Measurements from ENCODE around the gene CDH4. TPM values are rescaled to one million over a fixed set of nuclear protein-coding genes. Genes with fewer than 3 reads are reported as not detected.

CDH4 gene
- total RNA-seq, 1 donor from 2014 or later, result 8.3 TPM

DNA sequence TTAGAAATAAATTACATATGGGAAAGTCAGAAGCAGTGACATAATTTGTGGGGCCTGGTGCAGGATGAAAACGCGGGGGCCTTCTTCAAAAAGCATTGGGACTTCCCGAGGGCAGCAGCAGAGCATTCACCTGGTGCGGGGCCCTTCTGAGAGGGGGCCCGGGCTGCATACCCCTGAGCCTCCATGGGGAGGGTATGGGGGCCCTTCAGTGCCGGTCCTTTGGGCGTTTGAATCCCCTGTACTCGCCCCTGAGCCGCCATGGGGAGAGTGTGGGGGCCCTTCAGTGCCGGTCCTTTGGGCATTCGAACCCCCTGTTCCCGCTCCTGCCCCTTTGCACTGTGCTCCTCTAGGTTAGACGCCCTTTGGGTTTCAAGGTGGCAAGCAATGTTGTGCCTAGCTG, 283.5 kb downstream of the CDH4 start:
- DNase-seq (ENCODE audit: extremely low spot score, unreplicated experiment), result no peak
- Mint-ChIP-seq H3K36me3 (no peaks in the 10 kb centered on the region), H3K4me3 (no peak overlapping the region), H3K27ac (no peak overlapping the region), H3K9me3 (no peaks in the 10 kb centered on the region), H3K27me3 (peaks cover 3% of the 10 kb centered on the region), H3K4me1 (ENCODE audit: unreplicated experiment) (no peaks in the 10 kb centered on the region)
- TF ChIP-seq, protein P1, sequence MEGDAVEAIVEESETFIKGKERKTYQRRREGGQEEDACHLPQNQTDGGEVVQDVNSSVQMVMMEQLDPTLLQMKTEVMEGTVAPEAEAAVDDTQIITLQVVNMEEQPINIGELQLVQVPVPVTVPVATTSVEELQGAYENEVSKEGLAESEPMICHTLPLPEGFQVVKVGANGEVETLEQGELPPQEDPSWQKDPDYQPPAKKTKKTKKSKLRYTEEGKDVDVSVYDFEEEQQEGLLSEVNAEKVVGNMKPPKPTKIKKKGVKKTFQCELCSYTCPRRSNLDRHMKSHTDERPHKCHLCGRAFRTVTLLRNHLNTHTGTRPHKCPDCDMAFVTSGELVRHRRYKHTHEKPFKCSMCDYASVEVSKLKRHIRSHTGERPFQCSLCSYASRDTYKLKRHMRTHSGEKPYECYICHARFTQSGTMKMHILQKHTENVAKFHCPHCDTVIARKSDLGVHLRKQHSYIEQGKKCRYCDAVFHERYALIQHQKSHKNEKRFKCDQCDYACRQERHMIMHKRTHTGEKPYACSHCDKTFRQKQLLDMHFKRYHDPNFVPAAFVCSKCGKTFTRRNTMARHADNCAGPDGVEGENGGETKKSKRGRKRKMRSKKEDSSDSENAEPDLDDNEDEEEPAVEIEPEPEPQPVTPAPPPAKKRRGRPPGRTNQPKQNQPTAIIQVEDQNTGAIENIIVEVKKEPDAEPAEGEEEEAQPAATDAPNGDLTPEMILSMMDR (conservative IDR thresholded peaks at IDR 0.05), result no peak

DNA sequence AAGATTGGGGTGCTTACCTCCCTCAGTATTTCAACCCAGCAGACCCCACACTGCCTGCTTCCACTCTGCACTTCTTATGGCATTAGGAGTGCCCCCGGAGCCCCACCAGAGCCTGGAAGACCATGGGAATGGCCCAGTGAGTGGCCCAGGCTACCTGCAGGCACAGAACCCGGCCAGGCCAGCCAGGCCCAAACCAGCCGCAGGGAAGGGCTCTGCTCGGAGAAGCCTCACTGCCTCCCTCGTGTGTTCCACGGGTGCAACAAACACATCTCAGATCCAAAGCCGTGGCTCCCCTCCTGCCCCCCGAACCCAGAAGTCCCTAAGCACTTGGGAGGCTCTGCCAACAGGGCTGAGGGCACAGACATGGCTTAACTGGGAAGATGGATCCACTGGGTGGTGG, 283.9 kb downstream of the CDH4 start:
- Mint-ChIP-seq H3K4me3 (no peak overlapping the region), H3K4me1 (ENCODE audit: unreplicated experiment) (no peaks in the 10 kb centered on the region), H3K36me3 (no peaks in the 10 kb centered on the region), H3K27ac (no peak overlapping the region), H3K27me3 (peaks cover 3% of the 10 kb centered on the region), H3K9me3 (no peaks in the 10 kb centered on the region)
- TF ChIP-seq, protein P1 (conservative IDR thresholded peaks at IDR 0.05), result no peak
- no peak for DNase-seq (ENCODE audit: extremely low spot score, unreplicated experiment)

DNA sequence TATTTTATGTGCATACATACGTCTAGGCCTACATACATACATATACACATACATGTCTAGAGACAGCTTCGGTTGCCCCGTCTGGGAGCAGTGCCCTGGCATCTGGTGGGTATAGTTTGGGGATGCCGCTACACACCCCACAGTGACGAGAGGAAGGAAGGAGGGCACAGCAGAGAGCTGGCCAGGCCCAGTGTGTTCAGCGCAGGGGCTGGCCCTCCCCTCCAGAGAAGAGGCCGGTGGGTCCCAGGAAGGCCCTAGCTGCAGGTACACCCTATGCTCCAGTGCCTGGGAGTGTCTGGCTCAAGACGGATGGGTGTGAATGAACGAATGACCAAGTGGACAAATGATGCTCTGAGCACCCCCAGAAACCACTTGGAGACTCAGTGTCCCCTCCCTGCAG, 284.6 kb downstream of the CDH4 start:
- Mint-ChIP-seq H3K4me3 (no peak overlapping the region), H3K4me1 (ENCODE audit: unreplicated experiment) (no peaks in the 10 kb centered on the region), H3K9me3 (no peaks in the 10 kb centered on the region), H3K27ac (no peak overlapping the region), H3K27me3 (peaks cover 3% of the 10 kb centered on the region), H3K36me3 (no peaks in the 10 kb centered on the region)
- DNase-seq (ENCODE audit: extremely low spot score, unreplicated experiment), result no peak
- TF ChIP-seq, protein P1 (conservative IDR thresholded peaks at IDR 0.05), result no peak

DNA sequence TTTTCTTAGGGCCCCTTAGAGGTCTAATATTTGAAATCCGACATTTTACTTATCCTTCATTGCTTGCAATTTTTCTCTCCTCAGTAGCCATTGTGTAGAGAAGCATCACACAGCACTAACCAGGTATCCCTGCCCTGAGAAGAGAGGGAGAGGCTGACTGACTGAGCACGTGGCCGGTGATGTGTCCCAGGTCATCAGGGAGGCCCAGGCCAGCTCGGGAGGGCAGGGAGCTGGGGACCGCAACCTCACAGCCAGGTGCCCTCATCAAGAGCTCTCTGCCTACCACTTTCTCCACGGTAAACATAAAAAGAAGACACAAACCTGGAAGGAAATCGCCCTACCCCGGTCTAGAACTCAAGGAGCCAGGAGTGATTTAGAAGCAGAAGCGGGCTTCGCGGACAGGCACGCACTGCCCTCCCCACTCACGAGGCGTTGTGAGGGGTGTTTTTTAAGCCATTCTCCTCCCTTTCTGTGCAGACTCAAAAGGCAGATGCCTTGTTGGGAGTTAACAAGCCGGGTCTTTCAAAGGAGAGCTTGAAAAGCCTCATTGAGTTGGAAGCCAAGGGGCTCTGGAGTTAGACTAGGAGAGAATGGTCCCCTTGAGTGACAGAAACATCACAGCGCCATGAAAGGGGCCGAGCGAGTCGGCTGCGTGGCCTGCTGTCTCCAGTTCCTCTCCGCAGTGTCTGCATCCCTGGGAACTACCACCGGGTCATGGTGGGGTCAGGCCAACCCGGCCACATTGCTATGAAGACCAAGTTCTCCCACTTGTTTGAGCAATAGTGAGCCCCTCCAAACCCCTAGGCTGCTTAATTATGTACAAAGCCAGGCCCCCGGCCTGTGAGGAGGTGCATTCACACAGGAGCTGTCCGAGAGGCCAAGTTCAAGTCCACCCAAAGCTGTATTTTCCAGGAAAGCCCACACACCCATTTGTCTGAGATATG, 285.4 kb downstream of the CDH4 start:
- DNase-seq (ENCODE audit: extremely low spot score, unreplicated experiment), result no peak
- TF ChIP-seq, protein P1 (conservative IDR thresholded peaks at IDR 0.05), result no peak

DNA sequence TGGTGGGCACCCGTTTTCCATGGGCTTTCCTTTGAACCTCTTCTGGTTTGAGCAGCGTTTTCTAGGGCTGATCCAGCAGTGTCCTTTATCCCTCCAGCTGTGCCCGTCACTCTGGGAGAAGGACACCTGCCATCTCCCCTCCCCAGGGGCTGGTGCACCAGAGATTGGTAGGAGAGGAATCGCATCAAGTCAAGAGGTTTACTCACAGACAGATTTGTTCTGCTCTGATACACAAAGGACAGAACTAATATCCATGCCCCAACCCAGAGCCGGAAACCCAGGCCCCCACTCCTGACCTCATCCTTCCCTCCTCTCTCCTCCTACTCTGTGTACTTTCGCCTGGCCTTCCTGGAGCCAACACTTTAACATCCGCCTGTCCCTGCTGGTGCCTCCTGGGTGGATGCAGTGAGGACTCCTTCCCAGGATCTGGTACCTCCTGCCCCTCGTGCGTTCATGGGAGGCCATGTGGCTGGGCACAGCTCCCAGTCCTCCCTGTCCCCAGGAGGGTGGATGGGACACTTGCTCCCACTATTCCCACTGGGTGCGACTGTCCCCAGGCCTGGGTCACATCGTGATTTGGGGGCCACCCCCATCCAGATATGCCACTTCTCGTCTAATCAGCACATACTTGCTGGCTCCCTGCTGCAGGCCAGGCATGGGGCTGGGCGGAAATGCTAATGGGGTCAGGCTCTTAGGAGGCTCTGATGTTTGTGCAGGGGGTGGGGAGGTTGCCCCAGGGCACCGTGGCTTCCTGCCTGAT, 286.3 kb downstream of the CDH4 start:
- H3K4me1 Mint-ChIP-seq (ENCODE audit: unreplicated experiment), result no peaks in the 10 kb centered on the region
- no peaks in the 10 kb centered on the region for H3K36me3 Mint-ChIP-seq
- DNase-seq (ENCODE audit: extremely low spot score, unreplicated experiment), result no peak
- TF ChIP-seq, protein P1 (conservative IDR thresholded peaks at IDR 0.05), result no peak
- peaks cover 6% of the 10 kb centered on the region for H3K27me3 Mint-ChIP-seq
- H3K4me3 Mint-ChIP-seq, result no peak overlapping the region
- H3K9me3 Mint-ChIP-seq, result no peaks in the 10 kb centered on the region
- no peak overlapping the region for H3K27ac Mint-ChIP-seq

More for the DNA sequence above, 285.4 kb downstream of the CDH4 start:
- Mint-ChIP-seq H3K27ac (no peak overlapping the region), H3K4me1 (ENCODE audit: unreplicated experiment) (no peaks in the 10 kb centered on the region), H3K9me3 (no peaks in the 10 kb centered on the region), H3K36me3 (no peaks in the 10 kb centered on the region), H3K4me3 (no peak overlapping the region), H3K27me3 (peaks cover 3% of the 10 kb centered on the region)
